ENCODE measurements around the gene BCL7B.

DNA sequence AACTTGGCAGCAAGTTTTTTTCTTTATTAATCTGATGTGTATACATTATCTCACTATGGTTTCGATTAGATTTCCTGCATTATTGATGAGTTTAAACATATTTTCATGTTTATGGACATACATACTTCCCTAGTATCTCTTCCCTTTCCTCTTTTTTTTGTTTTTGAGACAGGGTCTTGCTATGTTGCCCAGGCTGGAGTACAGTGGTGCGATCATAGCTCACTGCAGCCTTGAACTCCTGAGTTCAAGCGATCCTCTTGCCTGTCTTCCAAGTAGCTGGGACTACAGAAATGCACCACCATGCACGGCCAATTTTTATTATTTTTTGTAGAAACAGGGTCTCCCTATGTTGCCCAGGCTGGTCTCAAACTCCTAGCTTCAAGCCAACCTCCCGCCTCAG lies 54.3 kb downstream of the BCL7B start:
- no peak for TF ChIP-seq POLR2A (IDR thresholded peaks at IDR 0.05; ENCODE audit: low read depth, low read length)
- TF ChIP-seq POLR2AphosphoS5 (IDR thresholded peaks at IDR 0.05; ENCODE audit: low read depth, low read length) = no peak

Measured in GM12892 (cell line).